HuH-7 (cell line): Measurements from ENCODE around the gene LYPD6B.
A peak's percentile ranks its signal among the peaks of the same experiment; 100 is the strongest.

Experiments used
- DNase-seq: peaks from one replicate; pipeline ENCODE4 v3.0.0; 2011; ENCODE audit warnings: low spot score

Gene LYPD6B

GRCh38 chr2:149012545-149012944 lies 26.0 kb upstream of the LYPD6B start:
- no peak for DNase-seq

- no peak for DNase-seq
Measured at GRCh38 chr2:149015501-149015900, 23.0 kb upstream of the LYPD6B start.

DNA sequence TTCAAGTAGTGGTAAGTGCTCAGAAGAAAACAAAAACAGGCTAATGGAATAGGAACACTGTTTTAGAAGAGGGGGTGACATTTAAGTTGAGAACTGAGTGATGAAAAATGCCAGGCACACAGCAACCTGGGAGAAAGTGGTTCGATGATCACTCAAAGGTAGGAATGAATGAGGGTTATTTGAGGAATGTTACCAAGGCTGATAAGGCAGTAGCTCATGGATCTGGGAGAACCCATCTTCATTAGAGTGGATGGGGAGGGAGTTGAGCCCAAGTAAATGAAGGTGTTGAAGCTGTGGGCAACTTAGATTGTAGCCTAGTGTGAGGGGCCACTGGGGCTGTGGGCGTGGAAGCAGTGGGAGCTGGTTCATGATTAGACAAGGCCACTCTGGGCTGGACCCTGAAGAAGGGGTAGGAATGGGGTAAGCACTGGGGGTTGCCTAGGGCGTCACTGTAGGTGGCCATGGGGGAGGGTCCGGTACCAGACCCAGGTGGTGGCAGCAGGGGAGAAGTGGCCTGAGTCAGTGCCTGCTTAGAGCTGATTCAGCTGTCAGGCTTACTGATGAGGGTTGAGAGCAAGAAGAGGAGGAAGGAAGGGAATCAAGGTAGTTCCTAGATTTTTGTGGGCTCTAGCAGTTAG lies 22.5 kb upstream of the LYPD6B start:
- no peak for DNase-seq

DNA sequence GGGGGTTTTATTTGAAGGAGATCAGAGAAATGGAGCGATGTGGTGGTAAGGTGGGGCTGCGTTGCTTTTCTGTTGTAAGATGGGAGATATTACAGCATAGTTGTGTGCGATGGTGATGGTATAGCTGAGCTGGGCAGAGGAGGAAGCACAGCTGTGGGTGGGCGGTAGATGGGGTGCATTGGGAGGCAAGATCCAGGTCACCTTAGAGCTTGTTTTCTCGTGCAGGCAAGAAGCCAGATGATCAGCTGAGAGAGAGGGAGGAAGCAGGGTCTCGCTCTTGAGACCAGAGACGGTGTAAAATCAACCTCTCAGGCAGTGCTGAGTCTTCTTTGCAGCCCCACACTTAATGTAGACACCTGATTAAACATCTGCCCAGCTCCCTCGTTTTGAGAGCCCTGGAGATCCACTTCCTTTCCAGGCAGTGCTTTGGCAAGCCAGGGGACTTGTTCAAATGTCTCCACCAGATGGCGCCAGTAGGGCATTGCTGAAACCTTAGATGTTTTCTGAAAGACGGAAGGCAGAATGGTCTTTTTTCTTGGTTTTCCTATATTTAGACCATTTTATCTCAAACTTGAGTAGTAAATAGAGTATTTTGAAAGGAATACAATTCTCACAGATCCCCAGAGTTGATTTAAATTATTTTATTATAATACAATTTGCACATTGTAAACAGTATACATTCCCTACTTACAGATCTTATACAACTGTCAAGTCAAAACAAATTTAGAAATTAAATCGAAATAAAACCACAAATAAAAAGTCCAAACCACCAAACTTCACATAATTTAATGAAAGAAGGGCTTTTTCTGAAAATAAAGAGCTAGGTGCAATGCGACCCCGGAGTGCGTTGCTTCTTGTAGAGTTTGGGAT lies 21.1 kb upstream of the LYPD6B start:
- DNase-seq: peak; percentile 89

DNA sequence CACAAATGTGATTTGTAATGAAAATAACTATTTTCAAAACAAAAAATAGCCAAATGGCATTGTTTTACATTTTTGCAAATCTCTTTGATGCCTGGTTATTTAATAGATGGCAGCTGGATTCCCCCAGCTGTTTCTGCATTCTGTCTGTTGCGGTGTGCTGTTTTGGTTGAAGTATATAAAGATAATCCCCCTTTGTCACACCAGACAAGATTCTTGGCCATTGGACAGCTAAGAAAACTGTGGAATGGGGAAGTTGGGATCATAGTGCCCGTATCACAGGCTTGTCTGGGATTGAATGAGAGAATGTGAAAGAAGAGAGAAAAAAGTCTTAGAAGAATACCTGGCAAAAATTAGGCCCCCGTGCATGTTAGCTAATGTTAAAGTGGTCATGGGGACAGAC lies 19.5 kb upstream of the LYPD6B start:
- no peak for DNase-seq

DNA sequence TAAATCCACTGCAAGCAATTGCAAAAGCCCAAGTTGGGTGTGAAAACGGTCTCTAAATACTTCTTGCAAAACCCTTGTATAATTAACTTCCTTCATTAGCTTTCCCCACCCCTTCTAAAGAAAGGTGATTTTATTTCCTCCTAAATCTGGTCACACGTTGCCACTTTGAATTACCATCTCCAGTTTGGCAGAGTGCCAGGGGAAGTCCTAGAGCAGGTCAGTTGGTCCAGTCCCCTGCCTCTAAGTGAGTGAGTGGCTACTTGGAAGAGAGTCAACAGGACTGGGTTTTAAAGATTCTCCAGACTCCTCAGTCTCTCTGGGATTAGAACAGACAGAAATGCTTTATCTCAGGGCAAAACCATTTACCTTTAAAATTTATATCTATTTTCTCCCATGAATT lies 18.7 kb upstream of the LYPD6B start:
- no peak for DNase-seq

GRCh38 chr2:149020432-149020851 lies 18.1 kb upstream of the LYPD6B start:
- DNase-seq: peak; percentile 80

- DNase-seq: no peak
Measured at GRCh38 chr2:149021271-149021719, 17.2 kb upstream of the LYPD6B start.

DNA sequence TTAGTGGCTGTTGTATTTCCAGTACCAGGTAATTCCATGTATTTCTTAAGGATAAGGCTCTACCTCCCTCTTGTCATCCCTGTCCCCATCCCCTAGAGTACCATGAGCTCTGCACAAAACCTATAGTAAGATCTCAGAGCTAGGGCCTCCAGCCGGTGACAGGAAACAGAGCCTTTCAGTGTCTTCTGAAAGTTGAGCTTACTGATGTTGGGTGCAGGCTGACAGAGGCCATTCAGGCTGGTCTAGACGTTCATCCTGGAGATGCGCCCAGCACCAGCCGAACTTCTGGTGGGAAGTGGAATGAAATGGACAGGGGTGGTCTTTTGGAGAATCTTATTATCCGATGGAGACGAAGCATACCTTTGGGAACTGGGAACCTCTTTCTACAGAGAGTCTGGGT lies 16.7 kb upstream of the LYPD6B start:
- DNase-seq: no peak

GRCh38 chr2:149023091-149023490 lies 15.4 kb upstream of the LYPD6B start:
- DNase-seq: no peak

GRCh38 chr2:149027590-149028250 lies 10.8 kb upstream of the LYPD6B start:
- no peak for DNase-seq

DNA sequence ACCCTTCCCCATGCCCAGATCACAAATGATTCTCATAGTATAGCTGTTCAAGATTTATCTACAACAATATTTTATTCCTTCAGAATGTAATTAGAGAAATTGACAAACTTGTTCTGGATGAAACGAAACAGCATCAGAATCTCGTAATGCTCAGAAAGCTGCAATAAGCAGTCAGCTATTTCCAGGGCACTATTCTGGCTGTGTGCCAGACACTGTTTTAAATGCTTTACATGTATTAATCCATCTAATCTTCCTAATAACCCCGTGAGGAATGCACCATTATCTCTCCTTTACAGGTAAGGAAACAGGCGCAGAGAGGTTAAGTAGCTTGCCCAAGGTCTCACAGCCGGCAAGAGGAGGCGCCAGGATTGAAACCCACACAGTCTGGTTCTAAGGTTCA lies 10.1 kb upstream of the LYPD6B start:
- no peak for DNase-seq

DNA sequence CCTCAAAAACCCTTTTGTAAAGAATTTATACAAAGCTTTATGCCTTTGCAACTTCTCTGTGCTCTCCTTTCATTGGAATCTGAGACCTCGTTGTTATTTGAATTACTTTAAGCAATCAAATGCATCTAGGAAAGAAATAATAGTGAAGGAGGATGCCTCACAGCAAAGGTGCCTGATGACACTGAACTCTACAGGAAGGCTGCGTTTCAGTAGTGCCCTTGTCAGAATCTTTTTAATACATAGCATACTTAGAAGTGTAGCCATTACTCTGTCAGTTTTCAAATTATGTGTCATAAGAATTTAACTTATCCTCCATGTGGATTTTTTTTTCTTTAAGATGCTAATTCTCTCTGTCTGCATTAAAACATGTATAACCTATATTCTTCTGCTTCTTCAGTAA lies 9.6 kb upstream of the LYPD6B start:
- no peak for DNase-seq

- no peak for DNase-seq
Measured at GRCh38 chr2:149029307-149029965, 9.1 kb upstream of the LYPD6B start.

- no peak for DNase-seq
Measured at GRCh38 chr2:149031396-149031795, 7.1 kb upstream of the LYPD6B start.

DNA sequence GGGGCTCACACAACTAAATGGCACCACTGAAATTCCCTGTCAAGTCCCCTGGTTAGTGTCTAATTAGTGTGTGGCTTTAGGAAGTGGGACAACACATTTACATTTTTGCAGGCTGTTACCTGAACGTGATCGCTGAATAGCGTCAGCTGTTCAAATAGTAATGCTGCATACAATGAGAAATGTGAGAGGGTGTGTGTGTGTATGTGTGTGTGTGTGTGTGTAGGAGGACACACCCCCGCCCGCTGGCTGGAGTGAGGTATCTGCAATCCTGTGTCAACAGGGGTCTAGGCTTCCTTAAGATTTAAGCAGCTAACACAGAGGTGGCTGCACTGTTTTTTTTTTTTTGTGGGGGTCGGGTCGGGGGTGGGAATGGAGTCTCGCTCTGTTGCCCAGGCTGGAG lies 4.8 kb upstream of the LYPD6B start:
- no peak for DNase-seq

- no peak for DNase-seq
Measured at GRCh38 chr2:149034406-149034805, 4.1 kb upstream of the LYPD6B start.

DNA sequence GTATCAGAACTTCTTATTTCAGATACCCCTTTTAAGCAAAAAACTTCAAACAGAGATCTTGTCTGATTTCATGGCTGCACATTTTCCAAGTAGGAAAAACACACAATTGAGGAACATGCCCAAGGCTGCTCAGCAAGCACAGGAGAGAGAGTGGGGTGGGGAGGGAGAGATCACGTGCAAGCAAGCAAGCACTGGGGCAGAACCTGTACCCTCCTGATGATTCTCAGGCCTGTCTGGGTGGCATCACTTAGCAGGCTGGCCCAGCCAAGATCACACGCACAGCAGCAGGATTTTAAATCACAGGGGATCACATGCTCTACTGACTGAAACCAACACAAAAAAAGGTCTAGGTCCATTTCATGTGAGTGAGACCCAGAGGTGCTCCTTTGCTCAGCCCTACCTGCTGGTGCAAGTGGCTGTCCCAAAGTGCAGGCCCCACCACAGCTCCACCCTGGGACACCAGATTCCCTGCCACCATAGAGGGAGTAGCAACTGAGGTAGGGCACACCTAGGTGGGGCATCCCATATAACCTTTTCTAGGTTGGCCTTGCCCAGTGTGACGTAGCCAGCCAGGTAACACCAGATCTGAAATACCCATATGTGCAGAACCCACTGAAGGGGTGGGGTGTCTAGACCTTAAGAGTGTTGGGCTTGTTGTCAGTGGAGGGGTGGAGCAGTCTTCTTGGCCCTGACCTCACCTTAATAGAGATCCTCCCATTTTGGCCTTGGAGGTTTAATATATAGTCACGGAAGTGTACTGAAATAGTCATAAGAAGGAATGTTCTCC lies 1.8 kb upstream of the LYPD6B start:
- DNase-seq: no peak

DNA sequence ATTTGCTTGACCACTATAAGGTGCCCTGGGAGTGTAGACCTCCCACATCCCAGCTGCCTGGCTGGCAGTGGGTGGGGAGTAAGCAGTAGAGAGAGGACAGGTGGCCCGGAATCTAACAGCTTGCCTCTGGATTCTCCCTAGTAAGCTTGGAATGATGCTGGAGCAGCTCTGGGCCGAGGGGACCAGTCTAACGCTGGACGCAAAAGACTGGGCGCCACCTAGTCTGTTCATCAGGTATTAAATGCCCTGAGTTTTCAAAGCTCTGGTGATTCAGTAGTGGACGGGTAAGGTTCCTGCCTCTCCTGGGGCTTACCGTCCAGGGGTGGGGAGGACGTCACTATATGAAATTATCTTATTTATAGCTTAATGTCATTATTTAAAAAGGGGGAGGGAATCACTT lies 648 bp upstream of the LYPD6B start:
- DNase-seq: peak; percentile 83

DNA sequence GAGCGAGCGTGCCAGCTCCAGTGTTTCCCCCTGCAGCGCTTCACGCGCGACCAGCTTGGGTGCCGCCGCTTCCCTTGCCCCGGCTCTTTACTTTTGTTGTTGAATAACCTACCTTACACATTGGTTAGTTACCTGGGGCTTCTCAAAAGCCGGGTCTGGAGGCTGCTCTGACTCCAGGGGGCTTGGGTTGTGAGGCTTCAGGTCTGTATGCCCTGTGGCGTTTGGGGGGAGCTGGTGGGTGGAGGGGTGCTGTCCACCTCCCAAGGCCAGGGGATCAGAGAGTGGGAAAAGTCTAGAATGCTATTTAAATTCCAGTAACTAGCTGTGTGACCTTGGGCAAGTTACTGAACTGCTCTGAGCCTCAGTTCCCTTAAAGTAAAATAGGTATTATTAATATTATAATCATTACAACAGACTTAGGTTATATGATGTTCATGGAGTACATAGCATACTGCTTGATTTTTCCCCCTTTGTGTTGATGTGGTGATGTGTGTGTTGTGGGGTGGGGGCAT lies 770 bp downstream of the LYPD6B start:
- no peak for DNase-seq

DNA sequence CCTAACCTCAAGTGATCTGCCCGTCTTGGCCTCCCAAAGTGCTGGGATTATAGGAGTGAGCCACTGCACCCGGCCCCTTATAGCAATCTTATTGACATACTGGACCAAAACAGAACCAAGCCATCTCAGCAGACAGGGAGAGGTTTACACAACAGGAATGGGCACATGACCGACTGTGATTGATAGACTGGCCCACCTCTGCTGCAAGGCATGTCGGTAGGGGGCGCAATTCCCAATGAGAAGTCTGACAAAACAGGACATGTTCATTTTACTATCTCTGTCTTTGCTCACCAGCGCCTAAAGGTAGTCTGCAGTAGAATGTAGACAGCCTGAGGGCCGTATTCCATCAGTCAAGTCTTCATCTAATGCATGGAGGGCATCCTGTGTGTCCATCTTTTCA lies 2.0 kb downstream of the LYPD6B start:
- peak; percentile 68 for DNase-seq
